DMS114 treated with DMSO at 0.1 percent for 48 hours (cell line): ENCODE results near the gene HOXA9.

ENCODE experiments used
- DNase-seq: peaks from one replicate; lab custom pipeline; 2025; ENCODE audit not compliant: unreplicated experiment; lab: John Stamatoyannopoulos, UW

The HOXA9 gene

DNA sequence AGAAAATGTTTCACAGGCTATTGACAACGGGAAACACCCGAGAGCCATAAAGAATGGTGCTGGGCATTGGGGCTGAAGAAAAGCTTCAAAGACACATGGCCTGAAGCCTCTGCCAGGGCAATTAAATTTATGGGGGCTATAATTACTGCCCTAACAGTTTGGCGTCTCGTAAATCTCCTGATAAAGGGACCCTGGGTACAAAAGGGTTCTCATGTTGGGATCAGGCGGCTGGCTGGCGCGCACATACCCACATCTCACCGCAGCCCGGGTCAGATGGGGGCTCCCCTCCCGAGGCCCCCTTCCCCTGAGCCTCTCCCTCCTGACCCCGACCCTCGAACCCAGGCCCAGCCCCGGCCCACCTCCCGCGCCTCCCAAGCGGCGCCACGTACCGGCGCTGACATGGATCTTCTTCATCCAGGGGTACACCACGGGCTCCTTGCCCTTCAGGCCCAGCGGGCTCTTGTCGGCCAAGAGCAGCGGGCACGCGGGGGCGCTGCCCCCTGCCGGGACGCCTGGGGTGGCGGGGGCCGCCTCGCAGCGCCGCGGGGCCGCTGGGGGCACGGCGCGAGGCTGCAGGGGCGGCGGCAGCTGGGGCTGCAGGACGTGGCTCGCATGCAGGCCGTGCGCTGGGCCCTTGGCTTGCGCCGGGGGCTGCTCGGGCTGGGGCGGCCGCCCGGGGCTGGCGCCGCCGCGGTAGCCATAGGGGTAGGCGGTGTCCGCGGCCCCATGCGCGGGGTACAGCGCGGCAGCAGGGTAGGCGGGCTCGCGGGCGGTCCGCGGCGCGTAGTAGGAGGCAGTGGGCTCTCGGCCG lies 35.4 kb downstream of the HOXA9 start:
- no peak for DNase-seq

DNA sequence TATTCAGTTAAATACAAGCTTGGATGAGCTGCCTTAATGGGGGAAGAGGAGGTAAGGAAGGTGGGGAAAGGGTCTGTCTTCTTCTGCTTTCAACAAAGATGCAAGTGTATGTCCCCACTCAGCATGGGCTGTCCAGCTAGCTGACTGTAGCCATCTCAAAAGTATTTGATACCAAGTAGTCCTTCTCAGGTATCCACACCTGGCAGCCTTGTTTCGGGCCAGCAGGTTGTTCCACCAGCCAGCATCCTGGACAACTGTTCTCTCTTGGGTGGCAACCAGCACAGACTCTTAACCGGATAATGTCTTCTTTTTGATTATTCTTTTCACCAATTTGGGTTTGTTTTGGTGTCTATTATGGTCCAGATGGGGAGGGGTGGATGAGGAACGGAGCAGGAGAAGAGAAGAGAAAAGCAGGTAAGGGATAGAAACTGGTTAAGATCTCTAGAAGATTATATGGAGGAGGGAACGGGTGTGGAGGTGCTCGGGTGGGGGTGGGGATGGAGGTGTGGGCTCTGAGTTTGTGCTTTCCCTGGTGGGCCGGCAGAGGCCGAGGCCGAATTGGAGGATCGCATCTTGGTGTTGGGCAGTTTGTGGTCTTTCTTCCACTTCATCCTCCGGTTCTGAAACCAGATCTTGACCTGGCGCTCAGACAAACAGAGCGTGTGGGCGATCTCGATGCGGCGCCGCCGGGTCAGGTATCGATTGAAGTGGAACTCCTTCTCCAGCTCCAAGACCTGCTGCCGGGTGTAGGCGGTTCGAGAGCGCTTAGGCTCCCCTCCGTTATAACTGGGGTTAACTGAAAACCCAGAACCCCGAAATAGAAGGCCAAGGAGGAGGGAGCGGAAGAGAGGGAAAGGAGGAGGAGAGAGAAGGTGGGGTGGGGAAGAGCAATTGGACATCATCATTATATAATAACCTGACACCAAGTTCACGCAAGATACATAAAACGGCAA lies 36.3 kb downstream of the HOXA9 start:
- DNase-seq: no peak

DNA sequence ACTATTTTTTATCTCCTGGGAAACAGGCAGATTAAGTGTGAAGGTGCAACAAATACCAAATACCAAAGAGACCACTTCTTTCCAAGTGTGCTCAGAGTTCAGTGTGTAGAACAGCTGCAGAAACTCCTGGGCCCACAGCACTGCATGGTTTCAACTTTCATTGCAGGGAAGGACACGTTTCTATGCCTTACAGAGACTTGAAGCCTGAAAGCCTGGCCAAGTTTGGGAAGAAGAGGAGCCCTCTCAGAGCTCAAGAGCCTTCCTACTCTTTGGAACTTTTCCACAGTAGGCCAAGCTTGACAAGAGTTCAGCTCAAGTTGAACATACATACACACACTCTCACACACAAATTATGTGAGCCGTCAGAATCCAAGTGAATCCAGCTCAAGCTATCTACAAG lies 37.3 kb downstream of the HOXA9 start:
- no peak for DNase-seq

- DNase-seq: no peak
Measured at GRCh38 chr7:27126596-27127327, 38.6 kb downstream of the HOXA9 start.

DNA sequence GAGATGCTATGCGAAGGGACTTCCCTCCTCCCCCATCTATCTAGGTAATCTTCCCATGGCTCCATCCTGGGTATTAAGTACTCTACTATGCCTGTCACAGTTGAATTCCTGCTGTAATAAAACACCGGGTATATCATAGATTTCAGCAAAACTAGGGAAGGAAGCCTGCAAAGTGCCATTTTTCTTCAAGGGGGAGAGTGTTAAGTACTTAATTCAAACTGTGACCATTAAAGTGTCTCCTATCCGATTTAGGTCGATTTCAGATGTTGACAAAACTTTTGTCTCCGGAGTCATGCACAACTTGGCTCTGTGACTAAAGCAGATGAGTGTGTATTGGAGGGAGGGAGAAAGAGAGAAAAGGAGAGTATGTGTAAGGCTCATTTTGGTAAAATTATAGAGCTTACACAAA lies 39.3 kb downstream of the HOXA9 start:
- no peak for DNase-seq

GRCh38 chr7:27124902-27125689 lies 40.2 kb downstream of the HOXA9 start:
- DNase-seq: no peak

DNA sequence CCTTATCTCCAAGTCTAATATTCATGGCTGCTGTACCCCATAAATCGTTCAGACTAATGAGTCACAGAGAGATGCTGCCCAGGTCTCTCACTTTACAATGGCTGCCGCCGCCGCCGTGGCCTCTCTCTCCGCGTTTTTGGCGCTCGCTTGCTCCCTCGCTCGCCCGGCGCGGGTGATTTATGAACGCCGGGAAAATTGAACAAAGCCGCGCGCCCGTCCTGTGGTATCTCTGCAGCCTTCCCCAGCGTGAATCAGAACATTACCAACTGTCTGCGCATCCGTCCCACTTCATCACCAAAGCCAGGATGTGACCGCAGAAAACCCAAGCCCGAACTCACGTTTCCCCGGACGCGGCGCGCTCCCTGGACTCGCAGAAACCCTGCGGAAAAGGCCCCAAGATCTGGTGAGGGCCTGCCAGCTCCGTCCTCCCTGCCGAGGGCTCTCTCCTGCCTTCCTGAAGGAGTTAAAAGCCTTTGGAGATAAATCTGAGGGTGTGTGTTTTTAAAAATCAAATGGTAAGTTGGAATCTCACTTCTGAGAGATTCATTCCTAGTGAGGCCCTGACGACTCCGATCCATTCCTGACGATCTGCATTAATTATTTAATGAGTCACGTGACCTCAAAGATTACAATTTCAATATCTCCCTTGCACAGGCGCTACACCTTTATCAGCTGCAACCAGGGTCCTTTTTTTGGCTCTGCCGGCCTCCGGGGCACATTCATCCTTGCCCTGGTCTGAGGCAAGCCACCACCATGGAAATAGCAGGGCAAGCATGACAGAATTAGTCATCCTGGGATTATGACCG lies 41.0 kb downstream of the HOXA9 start:
- DNase-seq: no peak

DNA sequence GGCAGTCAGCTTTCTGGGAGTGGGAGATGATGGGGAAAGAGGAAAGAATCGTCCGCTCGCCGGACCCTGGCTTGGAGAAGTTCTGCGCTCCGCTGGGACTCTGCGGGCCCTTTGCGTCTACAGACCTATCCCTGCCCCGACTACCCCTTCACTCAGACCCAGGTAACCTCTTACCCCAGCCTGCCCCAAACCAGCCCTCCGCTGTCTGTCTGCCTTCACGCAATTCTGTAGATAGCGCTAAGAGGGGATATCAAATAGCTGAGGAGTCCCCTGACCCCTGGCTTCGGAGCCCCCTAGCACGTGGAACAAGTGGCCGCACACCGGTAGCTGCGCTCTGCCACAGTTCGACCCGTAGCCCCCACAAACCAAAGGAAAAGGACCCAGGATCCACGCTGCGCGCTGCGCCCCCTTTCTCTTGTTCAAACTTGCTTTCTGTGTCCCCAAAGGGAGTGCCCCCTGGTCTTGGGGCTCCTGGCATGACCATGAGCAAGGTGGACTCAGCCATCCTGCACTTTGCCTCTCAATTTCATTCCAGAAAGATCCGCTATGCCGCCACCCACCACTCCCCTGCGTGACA lies 41.8 kb downstream of the HOXA9 start:
- DNase-seq: no peak

GRCh38 chr7:27123007-27123476 lies 42.3 kb downstream of the HOXA9 start:
- no peak for DNase-seq

- no peak for DNase-seq
Measured at GRCh38 chr7:27122077-27122910, 43.0 kb downstream of the HOXA9 start.

GRCh38 chr7:27121684-27122076 lies 43.7 kb downstream of the HOXA9 start:
- no peak for DNase-seq

DNA sequence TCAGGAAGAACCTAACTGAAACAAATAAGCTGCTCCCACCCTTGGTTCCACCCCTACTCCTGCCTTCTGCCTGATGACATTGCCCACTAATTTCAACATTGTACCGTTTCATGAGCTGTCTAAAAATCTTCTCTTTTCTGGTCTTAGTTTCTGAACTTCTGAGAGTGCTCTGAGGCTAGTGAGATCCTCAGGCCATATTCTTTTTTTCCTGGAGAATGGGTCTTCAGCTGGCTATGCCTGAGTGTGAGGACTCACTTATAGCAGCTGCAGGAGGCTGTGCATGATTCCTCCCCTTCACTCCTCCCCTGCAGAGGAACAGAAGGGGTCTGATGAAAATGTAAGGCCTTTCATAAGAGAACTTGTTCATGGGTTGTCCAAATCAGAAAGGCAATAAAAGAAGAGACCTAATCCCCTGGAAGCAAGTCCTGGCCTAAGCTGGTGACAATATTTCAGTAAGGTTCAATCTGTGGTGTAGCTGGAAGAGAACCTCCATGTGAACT lies 45.9 kb downstream of the HOXA9 start:
- DNase-seq: no peak

DNA sequence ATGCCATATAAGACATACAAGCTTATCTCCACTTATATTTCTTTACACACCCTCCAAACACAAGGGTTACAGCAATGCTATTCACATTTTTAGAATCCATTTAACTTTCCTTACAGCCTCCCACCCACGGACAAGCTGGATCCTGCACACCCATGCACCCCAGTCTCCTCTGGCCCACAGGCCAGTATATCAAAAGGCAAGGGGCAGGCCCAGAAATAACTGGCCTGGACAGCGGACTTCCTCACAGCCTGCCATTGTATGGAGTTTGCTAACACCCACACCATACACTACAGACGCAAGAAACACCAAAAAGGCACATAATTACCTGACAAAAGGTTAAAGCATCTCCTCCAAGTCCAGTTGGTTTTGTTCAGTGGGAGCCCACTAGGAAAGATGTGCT lies 46.8 kb downstream of the HOXA9 start:
- DNase-seq: no peak

DNA sequence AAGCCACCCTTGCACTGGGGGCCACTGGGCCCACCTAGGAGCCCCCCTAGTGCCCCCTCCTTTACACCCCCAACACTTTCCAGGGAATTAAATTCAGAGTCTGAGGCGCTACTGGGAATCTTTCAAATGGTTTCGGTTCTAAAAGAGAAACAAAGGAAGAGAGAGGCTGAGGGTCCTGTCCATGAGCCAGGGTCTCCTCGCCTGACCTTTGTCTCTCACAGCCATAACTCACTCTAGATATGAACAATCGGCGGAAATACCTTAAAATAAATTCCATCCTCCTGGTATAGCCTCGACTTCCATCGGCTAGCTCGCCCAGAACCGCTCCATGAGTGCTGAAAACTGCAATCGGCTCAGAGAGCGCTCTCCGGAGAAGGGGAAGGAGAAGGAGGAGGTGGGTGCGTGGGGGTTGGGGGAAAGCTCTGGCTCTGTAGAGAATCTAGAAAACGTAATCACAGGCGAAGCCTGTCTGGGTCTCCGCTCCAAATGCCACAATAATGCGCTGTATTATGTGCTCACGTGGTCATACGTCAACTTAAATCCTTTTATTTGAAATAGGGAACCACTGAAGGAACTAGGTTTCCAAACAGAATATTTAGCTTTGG lies 47.3 kb downstream of the HOXA9 start:
- DNase-seq: no peak

- no peak for DNase-seq
Measured at GRCh38 chr7:27116962-27117886, 48.1 kb downstream of the HOXA9 start.

DNA sequence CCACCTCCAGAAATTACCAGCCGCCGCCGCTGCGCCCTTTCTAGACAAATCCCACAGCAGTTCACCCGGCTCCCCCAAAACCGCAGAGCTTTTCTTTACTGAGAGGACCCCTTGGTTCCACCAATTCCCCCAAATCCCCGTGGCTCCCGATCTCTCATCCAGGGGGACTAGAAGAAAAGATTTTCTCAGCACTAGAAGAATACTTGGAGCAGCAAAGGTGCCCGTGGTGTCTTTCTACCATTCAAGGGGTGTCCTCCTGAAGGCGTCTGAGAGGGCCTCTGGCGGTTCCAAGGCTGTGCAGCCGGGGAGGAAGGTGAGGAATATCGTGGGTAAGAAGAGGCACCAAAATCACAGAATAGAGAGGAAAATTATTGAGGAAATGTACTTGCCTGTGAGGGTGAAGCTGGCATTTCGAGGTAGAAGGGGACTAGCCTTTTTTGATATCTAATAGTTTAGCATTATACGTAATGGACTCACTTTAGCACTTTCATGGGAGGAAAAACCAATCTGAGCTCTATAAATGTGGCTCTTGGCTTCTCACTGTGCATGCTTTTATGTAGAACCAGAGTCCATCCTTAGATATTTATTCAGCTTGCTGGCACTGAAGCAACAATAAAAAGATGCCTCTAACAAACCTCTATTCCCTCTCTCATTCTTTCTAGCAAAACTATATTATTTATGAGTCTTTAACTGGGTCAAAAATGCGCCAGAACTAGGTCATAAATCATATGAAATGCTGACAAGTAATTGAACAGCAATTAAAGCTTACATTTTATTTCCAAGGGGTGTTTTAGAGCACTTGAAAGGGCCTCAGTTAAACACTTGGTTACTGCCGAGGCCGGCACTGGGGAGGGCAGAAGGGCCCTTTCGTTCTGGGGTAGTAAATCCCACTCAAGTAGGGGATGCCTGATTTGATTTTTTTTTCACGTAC lies 49.0 kb downstream of the HOXA9 start:
- no peak for DNase-seq
